SKM-1 (cell line): ENCODE data around the gene LRP1B.
"Not testable (repeated sequence)": the region's sequence is repeated elsewhere in the genome, so short reads cannot be mapped to it uniquely, and the experiment has no call there.

Source experiments
- DNase-seq: peaks from one replicate; lab custom pipeline; 2025; ENCODE audit not compliant: unreplicated experiment; lab: John Stamatoyannopoulos, UW

Gene LRP1B

GRCh38 chr2:140593132-140593531 lies 1537.7 kb downstream of the LRP1B start:
- no peak for DNase-seq

- DNase-seq: no peak
These were observed 1541.1 kb downstream of the LRP1B start for GRCh38 chr2:140589696-140590095.

GRCh38 chr2:140589273-140589672 lies 1541.5 kb downstream of the LRP1B start:
- no peak for DNase-seq

GRCh38 chr2:140586379-140586778 lies 1544.4 kb downstream of the LRP1B start:
- DNase-seq: peak; percentile 36

GRCh38 chr2:140585016-140585415 lies 1545.8 kb downstream of the LRP1B start:
- no peak for DNase-seq

GRCh38 chr2:140584471-140584870 lies 1546.3 kb downstream of the LRP1B start:
- DNase-seq: no peak

- DNase-seq: no peak
These were observed 1550.2 kb downstream of the LRP1B start for GRCh38 chr2:140580532-140581151.

GRCh38 chr2:140577453-140577852 lies 1553.4 kb downstream of the LRP1B start:
- DNase-seq: no peak

GRCh38 chr2:140567734-140568133 lies 1563.1 kb downstream of the LRP1B start:
- no peak for DNase-seq

- DNase-seq: no peak
These were observed 1565.1 kb downstream of the LRP1B start for GRCh38 chr2:140565756-140566155.

GRCh38 chr2:140555701-140556100 lies 1575.1 kb downstream of the LRP1B start:
- DNase-seq: no peak

GRCh38 chr2:140552634-140553033 lies 1578.2 kb downstream of the LRP1B start:
- no peak for DNase-seq

GRCh38 chr2:140551287-140551686 lies 1579.5 kb downstream of the LRP1B start:
- DNase-seq: no peak

GRCh38 chr2:140550821-140551220 lies 1580.0 kb downstream of the LRP1B start:
- DNase-seq: no peak

- DNase-seq: not testable (repeated sequence)
These were observed 1586.0 kb downstream of the LRP1B start for GRCh38 chr2:140544769-140545168.

GRCh38 chr2:140542627-140543026 lies 1588.2 kb downstream of the LRP1B start:
- DNase-seq: no peak

- DNase-seq: no peak
These were observed 1591.5 kb downstream of the LRP1B start for GRCh38 chr2:140539242-140539875.

GRCh38 chr2:140529706-140530105 lies 1601.1 kb downstream of the LRP1B start:
- DNase-seq: no peak

- no peak for DNase-seq
These were observed 1601.8 kb downstream of the LRP1B start for GRCh38 chr2:140528982-140529381.

- no peak for DNase-seq
These were observed 1604.2 kb downstream of the LRP1B start for GRCh38 chr2:140526575-140526974.

- no peak for DNase-seq
These were observed 1618.7 kb downstream of the LRP1B start for GRCh38 chr2:140512106-140512505.

- DNase-seq: no peak
These were observed 1621.1 kb downstream of the LRP1B start for GRCh38 chr2:140509765-140510164.

GRCh38 chr2:140508756-140509155 lies 1622.1 kb downstream of the LRP1B start:
- DNase-seq: no peak
